Measurements from ENCODE around the gene CNPPD1.

DNA sequence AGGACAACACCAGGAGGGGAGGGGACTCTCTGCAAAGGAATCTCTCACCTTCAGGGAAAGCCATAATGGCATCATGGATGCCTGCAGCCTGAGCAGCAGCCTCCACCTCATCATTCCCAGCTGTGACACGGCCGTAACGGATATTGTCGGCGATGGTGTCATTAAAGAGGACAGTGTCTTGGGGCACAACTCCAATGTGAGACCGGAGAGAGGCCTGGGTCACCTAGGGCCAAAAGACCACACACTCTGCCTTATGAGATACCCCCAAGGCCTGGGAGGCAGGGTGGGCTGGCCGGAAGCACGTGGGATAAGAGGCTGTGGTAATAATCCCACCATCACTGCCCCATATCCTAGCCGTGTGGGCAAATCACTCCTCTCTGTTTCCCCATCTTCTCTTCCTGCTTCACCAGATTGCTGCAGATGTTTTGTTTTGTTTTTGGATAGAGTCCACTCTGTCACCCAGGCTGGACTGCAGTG lies 34.2 kb upstream of the CNPPD1 start:
- TF ChIP-seq EZH2phosphoT487 (IDR thresholded peaks at IDR 0.05; ENCODE audit: insufficient read depth, low read depth), result no peak
- TF ChIP-seq EZH2 (IDR thresholded peaks at IDR 0.05; ENCODE audit: insufficient read depth, poor library complexity, severe bottlenecking), result no peak
